GM12875 (cell line): Measurements from ENCODE around the gene STK11.

ENCODE experiments used
- H3K4me3 ChIP-seq: one replicate; pipeline ENCODE4 v1.5.1; 2011; ENCODE audit warnings: low read depth, low read length, control low read depth
- TF ChIP-seq, protein P1 (sequence below): IDR thresholded peaks from 2 replicates; pipeline ENCODE4 v1.5.1; 2011; ENCODE audit warnings: low read depth, mild to moderate bottlenecking, control low read depth, inconsistent platforms, low read length, moderate library complexity, borderline replicate concordance; ENCODE audit not compliant: insufficient read depth

Gene STK11

DNA sequence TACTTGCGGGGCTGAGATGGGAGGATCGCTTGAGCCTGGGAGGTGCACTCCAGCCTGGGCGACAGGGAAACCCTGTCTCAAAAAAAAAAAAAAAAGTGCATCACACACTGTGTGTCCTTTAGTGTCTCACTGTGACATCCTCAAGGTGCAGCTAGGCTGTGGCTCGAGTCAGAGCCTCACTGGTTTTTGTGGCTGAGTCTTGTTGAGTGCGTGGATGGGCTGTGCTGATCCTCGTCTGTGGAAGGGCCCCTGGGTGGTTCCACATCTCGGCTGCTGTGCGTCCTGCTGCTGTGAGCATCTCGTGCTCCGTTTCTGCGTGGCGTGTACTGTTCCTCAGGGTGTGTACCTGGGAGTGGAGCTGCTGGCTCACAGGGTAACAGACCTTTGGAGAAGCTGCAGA lies 11.2 kb downstream of the STK11 start:
- no peak overlapping the region for H3K4me3 ChIP-seq
- TF ChIP-seq, protein P1, sequence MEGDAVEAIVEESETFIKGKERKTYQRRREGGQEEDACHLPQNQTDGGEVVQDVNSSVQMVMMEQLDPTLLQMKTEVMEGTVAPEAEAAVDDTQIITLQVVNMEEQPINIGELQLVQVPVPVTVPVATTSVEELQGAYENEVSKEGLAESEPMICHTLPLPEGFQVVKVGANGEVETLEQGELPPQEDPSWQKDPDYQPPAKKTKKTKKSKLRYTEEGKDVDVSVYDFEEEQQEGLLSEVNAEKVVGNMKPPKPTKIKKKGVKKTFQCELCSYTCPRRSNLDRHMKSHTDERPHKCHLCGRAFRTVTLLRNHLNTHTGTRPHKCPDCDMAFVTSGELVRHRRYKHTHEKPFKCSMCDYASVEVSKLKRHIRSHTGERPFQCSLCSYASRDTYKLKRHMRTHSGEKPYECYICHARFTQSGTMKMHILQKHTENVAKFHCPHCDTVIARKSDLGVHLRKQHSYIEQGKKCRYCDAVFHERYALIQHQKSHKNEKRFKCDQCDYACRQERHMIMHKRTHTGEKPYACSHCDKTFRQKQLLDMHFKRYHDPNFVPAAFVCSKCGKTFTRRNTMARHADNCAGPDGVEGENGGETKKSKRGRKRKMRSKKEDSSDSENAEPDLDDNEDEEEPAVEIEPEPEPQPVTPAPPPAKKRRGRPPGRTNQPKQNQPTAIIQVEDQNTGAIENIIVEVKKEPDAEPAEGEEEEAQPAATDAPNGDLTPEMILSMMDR: no peak

DNA sequence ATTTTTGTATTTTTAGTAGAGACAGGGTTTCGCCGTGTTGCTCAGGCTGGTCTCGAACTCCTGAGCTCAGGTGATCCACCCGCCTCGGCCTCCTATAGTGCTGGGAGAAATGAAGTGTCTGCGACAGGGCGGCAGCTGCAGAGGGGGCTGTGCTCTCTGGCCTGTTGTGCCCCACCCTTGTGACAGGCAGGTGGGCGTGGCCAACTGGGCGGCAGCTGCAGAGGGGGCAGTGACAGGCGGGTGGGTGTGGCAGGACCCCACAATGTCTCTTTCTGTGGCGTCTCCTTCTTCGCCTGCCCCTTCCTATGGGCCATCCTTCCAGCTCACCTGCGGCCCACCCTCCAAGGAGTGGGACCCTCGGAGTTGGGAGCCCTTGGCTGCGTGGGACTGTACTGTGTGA lies 11.8 kb downstream of the STK11 start:
- TF ChIP-seq, protein P1: no peak
- H3K4me3 ChIP-seq: no peak overlapping the region

GRCh38 chr19:1218751-1219567 lies 13.4 kb downstream of the STK11 start:
- TF ChIP-seq, protein P1: no peak
- H3K4me3 ChIP-seq: no peak overlapping the region

DNA sequence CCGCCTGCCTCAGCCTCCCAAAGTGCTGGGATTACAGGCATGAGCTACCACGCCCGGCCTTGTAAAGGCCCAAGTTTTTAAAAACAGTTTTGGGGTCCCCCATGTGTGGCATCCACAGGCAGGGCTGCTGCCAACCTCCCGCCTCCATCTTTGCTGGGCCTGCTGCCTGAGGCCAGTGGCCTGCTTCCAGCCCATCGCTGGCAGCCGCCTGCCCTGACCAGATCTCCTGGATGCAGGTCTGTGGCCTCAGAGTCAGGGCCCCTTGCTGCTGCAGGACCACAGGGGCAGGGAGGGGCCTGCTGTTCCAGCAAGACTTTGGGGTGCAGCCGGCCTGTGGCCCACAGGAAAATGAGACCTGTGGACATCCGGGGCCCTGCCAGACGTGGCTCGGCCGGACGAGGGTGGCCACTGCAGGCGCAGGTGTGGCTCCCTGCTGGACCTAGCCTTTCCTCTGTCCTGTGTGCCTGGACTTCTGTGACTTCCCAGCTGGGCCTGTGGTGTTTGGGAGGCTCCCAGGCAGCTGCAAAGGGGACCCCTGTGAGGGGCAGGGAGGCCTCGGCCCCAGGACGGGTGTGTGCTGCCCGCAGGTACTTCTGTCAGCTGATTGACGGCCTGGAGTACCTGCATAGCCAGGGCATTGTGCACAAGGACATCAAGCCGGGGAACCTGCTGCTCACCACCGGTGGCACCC lies 14.4 kb downstream of the STK11 start:
- TF ChIP-seq, protein P1: no peak
- H3K4me3 ChIP-seq: no peak overlapping the region

DNA sequence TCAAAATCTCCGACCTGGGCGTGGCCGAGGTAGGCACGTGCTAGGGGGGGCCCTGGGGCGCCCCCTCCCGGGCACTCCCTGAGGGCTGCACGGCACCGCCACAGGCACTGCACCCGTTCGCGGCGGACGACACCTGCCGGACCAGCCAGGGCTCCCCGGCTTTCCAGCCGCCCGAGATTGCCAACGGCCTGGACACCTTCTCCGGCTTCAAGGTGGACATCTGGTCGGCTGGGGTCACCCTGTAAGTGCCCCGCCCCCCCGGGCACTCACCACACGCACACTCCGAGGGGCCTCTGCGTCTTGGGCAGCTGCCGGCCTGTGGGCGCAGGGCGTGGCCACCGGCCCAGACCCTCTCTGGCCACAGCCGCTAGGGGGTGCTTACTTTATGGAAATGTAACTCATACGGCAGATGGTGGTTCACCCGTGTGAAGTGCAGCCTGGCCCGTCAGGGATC lies 14.9 kb downstream of the STK11 start:
- no peak overlapping the region for H3K4me3 ChIP-seq
- TF ChIP-seq, protein P1: peak; percentile 28; the same call in 1 of the 2 replicates

- no peak overlapping the region for H3K4me3 ChIP-seq
- TF ChIP-seq, protein P1: peak; percentile 52; the same call in 1 of the 2 replicates
Observed at GRCh38 chr19:1220976-1221903, 15.7 kb downstream of the STK11 start.
